GM12878 (cell line): ENCODE data around the gene EBPL. TPM values are rescaled to one million over a fixed set of nuclear protein-coding genes. Genes with fewer than 3 reads are reported as not detected.

ENCODE experiments used
- ATAC-seq: fragments of 200-7000 bp; cut with Tn5 transposase; 3 replicates; pipeline ENCODE4 v1.9.1; 2020; ENCODE audit warnings: mild to moderate bottlenecking, moderate library complexity
- BruUV-seq: library from RNA; stranded (reverse); fragments of 400-500 nt; replicated peaks from 2 replicates; lab custom pipeline; 2021; lab: Mats Ljungman, UMichigan
- CTCF ChIA-PET: fragments of 300-600 bp; sonication (Branson Sonifier 250); formaldehyde crosslinking; extraction: SDS; loops from one replicate; lab custom pipeline; 2021; ENCODE audit warnings: inconsistent platforms; lab: Yijun Ruan, JAX
- POLR2A ChIA-PET: fragments of 350-600 bp; formaldehyde crosslinking; extraction: SDS; loops from one replicate; lab custom pipeline; 2021; ENCODE audit warnings: inconsistent platforms; lab: Charles Lee
- RAD21 ChIA-PET: fragments of 300-600 bp; sonication (Branson Sonifier 250); formaldehyde crosslinking; loops from one replicate; lab custom pipeline; 2023; ENCODE audit warnings: antibody characterized with exemption; ENCODE audit not compliant: unreplicated experiment; lab: Charles Lee
- SMC1A ChIA-PET: fragments of 300-600 bp; sonication (Branson Sonifier 250); formaldehyde crosslinking; loops from one replicate; lab custom pipeline; 2023; ENCODE audit not compliant: unreplicated experiment, uncharacterized antibody; lab: Charles Lee
- DNase-seq: peaks from one replicate; pipeline ENCODE4 v3.0.0-alpha.2; 2011; ENCODE audit warnings: low read depth, low spot score
- FAIRE-seq: peaks from 3 replicates; lab custom pipeline; 2011; peaks lifted over from hg19 to GRCh38; lab: Jason Lieb, UNC
- H2AFZ ChIP-seq: 2 replicates; pipeline ENCODE4 v1.6.0; 2011; ENCODE audit warnings: low read depth, low read length, control low read depth; ENCODE audit not compliant: control insufficient read depth
- H3K27ac ChIP-seq: 2 replicates; pipeline ENCODE4 v1.5.1; 2011; ENCODE audit warnings: control low read depth; ENCODE audit not compliant: control insufficient read depth, insufficient read depth
- H3K27me3 ChIP-seq, 2 experiments: replicated peaks in 1 of 2; 2 replicates each; pipeline versions ENCODE4 v1.6.0 to v1.6.1; 2011; ENCODE audit warnings: low read length in 1 of 2; ENCODE audit not compliant: control insufficient read depth in 2 of 2, insufficient read depth in 2 of 2
- H3K36me3 ChIP-seq, 2 experiments: 2 replicates each; pipeline ENCODE4 v1.5.1; 2011; ENCODE audit warnings: low read length in 1 of 2; ENCODE audit not compliant: control insufficient read depth in 2 of 2, insufficient read depth in 2 of 2
- H3K4me1 ChIP-seq: 2 replicates; pipeline ENCODE4 v1.6.1; 2011; ENCODE audit warnings: mild to moderate bottlenecking, low read length, moderate library complexity, mixed read lengths; ENCODE audit not compliant: control insufficient read depth, insufficient read depth
- H3K4me2 ChIP-seq: 2 replicates; pipeline ENCODE4 v1.6.0; 2011; ENCODE audit warnings: control low read depth; ENCODE audit not compliant: control insufficient read depth, insufficient read depth
- H3K4me3 ChIP-seq: fragments of 200-600 bp; sonication (generic); 2 replicates; pipeline ENCODE4 v1.5.1; 2016
- H3K79me2 ChIP-seq: 2 replicates; pipeline ENCODE4 v1.6.0; 2011; ENCODE audit warnings: low read length; ENCODE audit not compliant: control insufficient read depth, insufficient read depth
- H3K9ac ChIP-seq: 2 replicates; pipeline ENCODE4 v1.8.0; 2011; ENCODE audit warnings: low read length, control low read depth, mixed read lengths; ENCODE audit not compliant: control insufficient read depth, insufficient read depth
- H3K9me3 ChIP-seq: replicated peaks from 3 replicates; pipeline ENCODE4 v1.5.1; 2011; ENCODE audit warnings: mild to moderate bottlenecking, low read length; ENCODE audit not compliant: control insufficient read depth, insufficient read depth
- H4K20me1 ChIP-seq: 2 replicates; pipeline ENCODE4 v1.6.0; 2011; ENCODE audit not compliant: control insufficient read depth, insufficient read depth
- FOXK2 ChIP-seq: fragments of 450-650 bp; IDR thresholded peaks from 2 replicates; pipeline ENCODE4 v1.6.1; 2017; ENCODE audit warnings: mild to moderate bottlenecking, moderate library complexity
- FOXM1 ChIP-seq: IDR thresholded peaks from 2 replicates; pipeline ENCODE4 v1.6.1; 2012; ENCODE audit warnings: low read depth, mild to moderate bottlenecking, inconsistent platforms, low read length, moderate library complexity
- IRF3 ChIP-seq: fragments of 450-650 bp; IDR thresholded peaks from 2 replicates; pipeline ENCODE4 v1.6.1; 2014; ENCODE audit warnings: mild to moderate bottlenecking
- JUND ChIP-seq: IDR thresholded peaks from 2 replicates; pipeline ENCODE4 v1.6.1; 2012; ENCODE audit warnings: low read depth, mild to moderate bottlenecking, low read length, improper control_type of control experiment, moderate library complexity
- MEF2A ChIP-seq: IDR thresholded peaks from 2 replicates; pipeline ENCODE4 v1.6.1; 2011; ENCODE audit warnings: low read depth, mild to moderate bottlenecking, low read length, moderate library complexity; ENCODE audit not compliant: insufficient read depth
- MYB ChIP-seq: fragments of 150-350 bp; IDR thresholded peaks from 2 replicates; pipeline ENCODE4 v1.6.1; 2014; ENCODE audit warnings: mild to moderate bottlenecking, low read depth, low read length, borderline replicate concordance
- NR2F1 ChIP-seq: fragments of 450-650 bp; conservative IDR thresholded peaks from 2 replicates; pipeline ENCODE4 v1.6.1; 2017; ENCODE audit warnings: mild to moderate bottlenecking
- SMARCA5 ChIP-seq: fragments of 450-650 bp; IDR thresholded peaks from 2 replicates; pipeline ENCODE4 v1.6.1; 2017; ENCODE audit warnings: mild to moderate bottlenecking
- SRF ChIP-seq, 2 experiments: IDR thresholded peaks; 2 replicates each; pipeline ENCODE4 v1.6.1; 2011; ENCODE audit warnings: low read depth in 2 of 2, low read length in 2 of 2, mild to moderate bottlenecking in 1 of 2, moderate library complexity in 1 of 2
- TCF7 ChIP-seq: IDR thresholded peaks from 2 replicates; pipeline ENCODE4 v1.6.1; 2014; ENCODE audit warnings: antibody characterized with exemption, borderline replicate concordance
- ZNF384 ChIP-seq: IDR thresholded peaks from 2 replicates; pipeline ENCODE4 v1.6.1; 2012; ENCODE audit warnings: low read depth, mild to moderate bottlenecking, low read length, improper control_type of control experiment, borderline replicate concordance
- WGBS: methylation state at CpG from one replicate; pipeline ENCODE4 v1.1.6; 2016; ENCODE audit warnings: low lambda C conversion rate; ENCODE audit not compliant: insufficient replicate concordance, insufficient coverage; ENCODE audit errors: missing lambda C conversion rate; 5-methylcytosine and 5-hydroxymethylcytosine counted together
- in situ Hi-C: fragments of 300-500 bp; cut with MboI; formaldehyde crosslinking; loops from 9 replicates; pipeline ENCODE4 v1.14.3; 2018; ENCODE audit warnings: mixed read lengths
- intact Hi-C: fragments of 100-400 bp; cut with micrococcal nuclease; formaldehyde crosslinking; loops from one replicate; pipeline ENCODE4 v1.14.2; 2022; ENCODE audit not compliant: unreplicated experiment
- polyA plus RNA-seq, 11 experiments: library from polyadenylated mRNA; depleted of rRNA in 4 of 11; unstranded in 6 of 11; stranded (reverse) in 5 of 11; fragments of >200 nt; fragmentation: Nextera tagmentation in 4 of 11; fragmentation: Illumina TruSeq in 1 of 11; extraction: Ambion mirVana in 4 of 11; extraction: Trizol in 1 of 11; gene quantifications; 1 replicate in 1 of 11; 2 replicates in 10 of 11; pipeline versions ENCODE4 v1.2.1 to v1.2.3, GENCODE V29; 2011 to 2016; ENCODE audit warnings: inconsistent platforms in 2 of 11, missing spikeins in 2 of 11, low read depth in 1 of 11
- total RNA-seq, 4 experiments: library from RNA; depleted of rRNA in 3 of 4; stranded (reverse); fragments of >200 nt in 3 of 4; fragmentation: Illumina TruSeq in 1 of 4; extraction: Trizol in 1 of 4; gene quantifications; 2 replicates each; pipeline versions ENCODE4 v1.2.1 to v1.2.3, GENCODE V29; 2013 to 2021

EBPL gene
- total and polyA plus RNA-seq, 10 of the 15 experiments (the other 5 are each of a cell fraction or from before 2014, with no cell fraction given) = 6.2 to 72.8 (median 43.5) TPM

- TF ChIP-seq IRF3 (no peak), MYB (no peak), FOXM1 (no peak), JUND (no peak)
- TF ChIP-seq, all 136 proteins: peak for 3
Measured at GRCh38 chr13:49643035-49643646, 48.1 kb downstream of the EBPL start (continued).

GRCh38 chr13:49641801-49642291 lies 49.4 kb downstream of the EBPL start:
- Histone ChIP-seq H3K36me3 (no peaks in the 10 kb centered on the region), H4K20me1 (no peaks in the 10 kb centered on the region), H3K4me2 (no peak overlapping the region), H3K27ac (no peak overlapping the region), H3K27me3 (no peaks in the 10 kb centered on the region), H3K9me3 (no peaks in the 10 kb centered on the region), H3K4me1 (peaks cover 7% of the 10 kb centered on the region; the same call in 1 of the 2 replicates), H3K9ac (no peak overlapping the region), H3K79me2 (no peaks in the 10 kb centered on the region), H2AFZ (no peak overlapping the region), H3K4me3 (no peak overlapping the region)
- DNase-seq (no peak), FAIRE-seq (no peak), ATAC-seq (no peak)
- intact Hi-C loops (no loop called here), in situ Hi-C loops (no loop called here)
- RAD21 ChIA-PET = interaction anchor here (0.6 to 1.1 kb wide), 2 partner anchors 14 to 38 kb away, joined by 3 read pairs; no protein-coding TSS in a partner anchor
- WGBS = 82% methylated on average over 4 of the region's 4 CpGs
- CTCF ChIA-PET = no interaction called here
- TF ChIP-seq TCF7 = no peak
- TF ChIP-seq NR2F1 = no peak
- no peak for TF ChIP-seq MEF2A
- no peak for TF ChIP-seq FOXK2
- TF ChIP-seq SRF (IDR thresholded peaks at IDR 0.05; ENCODE audit: low read depth in 2 of 2, low read length in 2 of 2) = no peak
- no peak for TF ChIP-seq ZNF384
- no peak for TF ChIP-seq SMARCA5
- POLR2A ChIA-PET = no interaction called here
- BruUV-seq = no TSS peak
- SMC1A ChIA-PET = interaction anchor here (1.6 kb wide), 1 partner anchor 47 kb away, joined by 5 read pairs; no protein-coding TSS in a partner anchor
